ENCODE data around the gene SMIM11. TPM values are rescaled to one million over a fixed set of nuclear protein-coding genes. Genes with fewer than 3 reads are reported as not detected.
"Not testable (repeated sequence)": the region's sequence is repeated elsewhere in the genome, so short reads cannot be mapped to it uniquely, and the experiment has no call there.

Gene SMIM11
- 10 to 100 TPM; 17.7 to 21.1 TPM for total RNA-seq

DNA sequence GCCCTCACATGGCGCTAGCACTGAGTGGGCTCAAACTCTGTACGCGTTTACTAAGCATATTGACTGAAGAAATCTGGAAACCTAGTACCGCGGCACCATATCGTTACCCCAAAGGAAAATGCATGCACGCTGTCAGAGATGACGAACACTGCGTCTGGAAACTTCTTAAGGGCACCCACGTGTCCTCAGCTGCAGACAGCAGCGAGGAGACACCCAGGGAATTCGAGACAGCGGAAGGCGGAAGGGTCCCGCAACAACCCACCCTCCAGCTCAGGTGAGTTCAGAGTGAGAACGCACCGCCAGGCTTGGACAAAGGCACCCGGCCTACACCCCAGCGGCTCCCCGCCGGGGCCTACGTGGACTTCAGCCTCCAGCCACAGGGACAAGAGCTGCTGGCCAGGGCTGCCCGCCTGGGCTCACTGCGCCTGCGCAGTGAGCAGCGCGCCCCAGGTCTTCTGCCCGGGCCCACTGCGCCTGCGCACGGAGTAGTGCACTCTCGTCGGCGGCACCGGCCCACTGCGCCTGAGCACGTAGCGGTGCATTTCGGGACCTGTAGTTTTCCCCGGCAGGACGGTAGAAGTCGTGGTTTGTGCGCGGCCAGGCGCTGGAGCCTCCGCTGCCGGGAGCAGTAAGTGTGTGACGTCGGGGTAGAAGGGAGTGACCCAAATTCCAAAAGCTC lies at the start of gene SMIM11:
Gene SMIM11, plus strand, starts transcription at position 568 of the 679 bp plus-strand sequence. CDS start 3,998 bp downstream, outside the sequence.
- H3K9me3 Mint-ChIP-seq; H3K36me3 Mint-ChIP-seq (ENCODE audit: low read depth); POLR2A ChIA-PET; H3K4me3 Mint-ChIP-seq; DNase-seq; H3K4me1 Mint-ChIP-seq; H3K27ac Mint-ChIP-seq; H3K27me3 Mint-ChIP-seq; CTCF ChIA-PET: not testable (repeated sequence)

DNA sequence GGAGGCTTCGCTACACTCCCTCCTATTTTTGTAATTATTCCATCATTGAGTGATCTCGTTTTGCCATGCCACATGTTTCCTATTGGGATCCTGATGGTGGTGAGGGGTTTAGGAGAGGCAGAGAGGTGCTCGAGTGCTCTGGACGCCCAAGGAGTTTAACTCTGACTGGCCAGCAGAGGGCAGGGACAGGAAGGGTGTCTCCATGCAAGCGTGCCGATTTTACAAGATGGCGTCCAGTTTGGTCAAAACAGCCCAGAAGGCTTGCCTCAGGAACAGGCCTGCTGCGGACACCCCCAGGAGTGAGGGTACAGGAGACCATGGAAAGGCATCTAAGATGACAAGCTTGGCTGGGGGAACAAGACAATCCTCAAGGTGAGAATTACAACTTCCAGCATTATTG lies 45.3 kb upstream of the SMIM11 start:
- no peak overlapping the region for H3K27ac Mint-ChIP-seq
- CTCF ChIA-PET = no interaction called here
- POLR2A ChIA-PET = no interaction called here

GRCh38 chr21:34331726-34332125 lies 43.6 kb upstream of the SMIM11 start:
- CTCF ChIA-PET = no interaction called here

More for the DNA sequence above, 45.3 kb upstream of the SMIM11 start:
- no peaks in the 10 kb centered on the region for H3K4me1 Mint-ChIP-seq
- peaks cover 9% of the 10 kb centered on the region for H3K9me3 Mint-ChIP-seq
- no peaks in the 10 kb centered on the region for H3K36me3 Mint-ChIP-seq (ENCODE audit: low read depth)
- no peak overlapping the region for H3K4me3 Mint-ChIP-seq
- peaks cover 6% of the 10 kb centered on the region for H3K27me3 Mint-ChIP-seq
- no peak for DNase-seq

GRCh38 chr21:34332347-34332746 lies 43.0 kb upstream of the SMIM11 start:
- POLR2A ChIA-PET = no interaction called here
- peaks cover 9% of the 10 kb centered on the region for H3K9me3 Mint-ChIP-seq
- no peak for DNase-seq
- peaks cover 2% of the 10 kb centered on the region for H3K27me3 Mint-ChIP-seq
- CTCF ChIA-PET = no interaction called here
- no peaks in the 10 kb centered on the region for H3K4me1 Mint-ChIP-seq
- H3K36me3 Mint-ChIP-seq (ENCODE audit: low read depth) = no peaks in the 10 kb centered on the region
- H3K4me3 Mint-ChIP-seq = no peak overlapping the region
- no peak overlapping the region for H3K27ac Mint-ChIP-seq

More at GRCh38 chr21:34331726-34332125, 43.6 kb upstream of the SMIM11 start:
- DNase-seq = no peak
- Mint-ChIP-seq H3K4me3 (no peak overlapping the region), H3K27ac (no peak overlapping the region), H3K4me1 (no peaks in the 10 kb centered on the region), H3K27me3 (peaks cover 3% of the 10 kb centered on the region), H3K36me3 (ENCODE audit: low read depth) (no peaks in the 10 kb centered on the region), H3K9me3 (peaks cover 9% of the 10 kb centered on the region)
- POLR2A ChIA-PET = no interaction called here

- no peak for DNase-seq
- Mint-ChIP-seq H3K27ac (no peak overlapping the region), H3K4me1 (no peaks in the 10 kb centered on the region), H3K4me3 (no peak overlapping the region), H3K27me3 (no peaks in the 10 kb centered on the region), H3K9me3 (peaks cover 9% of the 10 kb centered on the region), H3K36me3 (ENCODE audit: low read depth) (no peaks in the 10 kb centered on the region)
- CTCF ChIA-PET = interaction anchor here (0.8 to 1.7 kb wide), 3 partner anchors 15 to 409 kb away, joined by 3 to 5 read pairs (median 3); no protein-coding TSS in a partner anchor
- POLR2A ChIA-PET = no interaction called here
Measured at GRCh38 chr21:34333121-34333739, 42.1 kb upstream of the SMIM11 start.

- no peak for DNase-seq
- ChIA-PET POLR2A (no interaction called here), CTCF (no interaction called here)
- H3K4me3 Mint-ChIP-seq = no peak overlapping the region
- no peaks in the 10 kb centered on the region for H3K4me1 Mint-ChIP-seq
- no peaks in the 10 kb centered on the region for H3K36me3 Mint-ChIP-seq (ENCODE audit: low read depth)
- no peak overlapping the region for H3K27ac Mint-ChIP-seq
- no peaks in the 10 kb centered on the region for H3K27me3 Mint-ChIP-seq
- no peaks in the 10 kb centered on the region for H3K9me3 Mint-ChIP-seq
Measured at GRCh38 chr21:34335316-34335715, 40.0 kb upstream of the SMIM11 start.

DNA sequence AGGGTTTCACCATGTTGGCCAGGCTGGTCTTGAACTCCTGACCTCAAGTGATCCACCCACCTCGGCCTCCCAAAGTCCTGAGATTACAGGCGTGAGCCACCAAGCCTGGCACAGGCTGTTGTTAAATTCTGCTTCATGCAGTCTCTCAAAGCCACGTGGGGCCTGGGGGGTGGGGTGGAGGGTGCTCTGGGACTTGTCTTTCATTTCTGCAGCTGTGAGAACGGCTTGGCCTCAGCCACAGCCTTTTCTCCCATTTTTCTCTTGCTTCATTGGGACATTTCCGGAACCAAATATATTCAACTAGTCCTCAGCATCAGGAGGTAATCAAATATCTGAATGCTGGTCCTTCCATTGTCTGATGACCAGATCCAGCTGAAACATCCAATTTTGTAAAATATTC lies 39.1 kb upstream of the SMIM11 start:
- H3K4me3 Mint-ChIP-seq = no peak overlapping the region
- POLR2A ChIA-PET = no interaction called here
- no peak for DNase-seq
- H3K27ac Mint-ChIP-seq = no peak overlapping the region
- no peaks in the 10 kb centered on the region for H3K9me3 Mint-ChIP-seq
- H3K4me1 Mint-ChIP-seq = peaks cover 3% of the 10 kb centered on the region
- H3K36me3 Mint-ChIP-seq (ENCODE audit: low read depth) = no peaks in the 10 kb centered on the region
- H3K27me3 Mint-ChIP-seq = no peaks in the 10 kb centered on the region
- CTCF ChIA-PET = interaction anchor here (2.3 kb wide), 1 partner anchor 11 kb away, joined by 13 read pairs; no protein-coding TSS in a partner anchor

GRCh38 chr21:34336756-34337391 lies 38.4 kb upstream of the SMIM11 start:
- H3K9me3 Mint-ChIP-seq = no peaks in the 10 kb centered on the region
- no peaks in the 10 kb centered on the region for H3K36me3 Mint-ChIP-seq (ENCODE audit: low read depth)
- ChIA-PET POLR2A (no interaction called here), CTCF (interaction anchor here (2.3 kb wide), 1 partner anchor 11 kb away, joined by 13 read pairs; no protein-coding TSS in a partner anchor)
- H3K27ac Mint-ChIP-seq = no peak overlapping the region
- no peak overlapping the region for H3K4me3 Mint-ChIP-seq
- peaks cover 3% of the 10 kb centered on the region for H3K4me1 Mint-ChIP-seq
- no peak for DNase-seq
- no peaks in the 10 kb centered on the region for H3K27me3 Mint-ChIP-seq

DNA sequence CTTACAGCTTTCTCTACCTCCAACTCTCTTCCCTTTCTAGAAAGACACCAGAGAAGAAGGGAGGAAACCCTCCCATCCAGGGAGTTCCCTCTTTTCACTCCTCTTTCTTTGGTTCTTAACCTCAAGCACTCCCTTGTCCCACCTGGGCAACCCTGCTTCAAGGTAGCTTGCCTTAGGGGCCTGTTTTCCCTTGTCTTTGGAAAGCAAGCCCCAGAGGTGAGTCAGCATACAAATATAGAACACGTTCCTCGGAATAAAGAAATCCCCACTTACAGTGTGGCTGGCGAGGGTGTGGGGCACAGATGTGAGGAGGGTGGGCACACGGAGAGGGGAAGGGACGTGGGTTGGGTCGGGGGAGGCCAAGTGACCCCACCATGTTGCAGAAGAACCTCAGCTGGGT lies 37.6 kb upstream of the SMIM11 start:
- Mint-ChIP-seq H3K36me3 (ENCODE audit: low read depth) (no peaks in the 10 kb centered on the region), H3K27ac (no peak overlapping the region), H3K4me3 (no peak overlapping the region), H3K4me1 (peaks cover 3% of the 10 kb centered on the region), H3K27me3 (no peaks in the 10 kb centered on the region), H3K9me3 (no peaks in the 10 kb centered on the region)
- ChIA-PET POLR2A (no interaction called here), CTCF (interaction anchor here (2.3 kb wide), 1 partner anchor 10 kb away, joined by 13 read pairs; no protein-coding TSS in a partner anchor)
- no peak for DNase-seq

DNA sequence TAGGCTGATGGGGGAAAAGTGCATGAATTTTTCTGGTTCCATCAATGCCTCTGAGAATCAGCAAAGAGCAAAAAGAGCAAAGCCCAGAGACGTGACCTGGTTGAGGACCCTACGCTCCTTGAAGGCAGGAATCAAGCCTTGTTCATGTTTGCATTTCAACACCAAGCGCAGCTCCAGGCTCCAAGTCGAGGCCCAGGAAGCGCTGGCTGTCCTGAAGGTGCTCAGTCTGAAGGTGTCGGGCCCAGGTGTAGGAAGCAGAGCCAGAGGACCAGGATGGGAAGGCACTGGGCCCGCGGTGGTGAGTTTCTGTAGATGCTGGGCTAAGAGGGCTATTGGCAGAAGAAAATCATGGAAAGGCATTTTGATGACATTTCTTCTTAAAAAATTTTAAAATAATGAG lies 37.1 kb upstream of the SMIM11 start:
- peaks cover 3% of the 10 kb centered on the region for H3K4me1 Mint-ChIP-seq
- H3K27me3 Mint-ChIP-seq = no peaks in the 10 kb centered on the region
- no peak overlapping the region for H3K4me3 Mint-ChIP-seq
- no peak overlapping the region for H3K27ac Mint-ChIP-seq
- DNase-seq = no peak
- ChIA-PET CTCF (interaction anchor here (2.3 kb wide), 1 partner anchor 9 kb away, joined by 13 read pairs; no protein-coding TSS in a partner anchor), POLR2A (no interaction called here)
- no peaks in the 10 kb centered on the region for H3K9me3 Mint-ChIP-seq
- H3K36me3 Mint-ChIP-seq (ENCODE audit: low read depth) = no peaks in the 10 kb centered on the region

GRCh38 chr21:34340061-34340460 lies 35.2 kb upstream of the SMIM11 start:
- CTCF ChIA-PET = interaction anchor here (1.1 kb wide), 1 partner anchor 22 kb away, joined by 5 read pairs; no protein-coding TSS in a partner anchor
- no peak overlapping the region for H3K27ac Mint-ChIP-seq
- H3K4me1 Mint-ChIP-seq = peaks cover 3% of the 10 kb centered on the region
- H3K9me3 Mint-ChIP-seq = no peaks in the 10 kb centered on the region
- POLR2A ChIA-PET = no interaction called here
- H3K4me3 Mint-ChIP-seq = no peak overlapping the region
- DNase-seq = no peak
- no peaks in the 10 kb centered on the region for H3K36me3 Mint-ChIP-seq (ENCODE audit: low read depth)
- no peaks in the 10 kb centered on the region for H3K27me3 Mint-ChIP-seq

GRCh38 chr21:34342476-34342875 lies 32.8 kb upstream of the SMIM11 start:
- ChIA-PET CTCF (interaction anchor here (0.7 to 2.0 kb wide), 2 partner anchors 12 to 184 kb away, joined by 3 to 5 read pairs; no protein-coding TSS in a partner anchor), POLR2A (no interaction called here)
- Mint-ChIP-seq H3K4me3 (no peak overlapping the region), H3K27ac (no peak overlapping the region), H3K27me3 (no peaks in the 10 kb centered on the region), H3K4me1 (peaks cover 4% of the 10 kb centered on the region), H3K9me3 (no peaks in the 10 kb centered on the region), H3K36me3 (ENCODE audit: low read depth) (no peaks in the 10 kb centered on the region)
- no peak for DNase-seq

- peaks cover 9% of the 10 kb centered on the region for H3K4me1 Mint-ChIP-seq
- no peak overlapping the region for H3K27ac Mint-ChIP-seq
- ChIA-PET CTCF (interaction anchor here (0.7 to 2.0 kb wide), 2 partner anchors 11 to 428 kb away, joined by 3 to 5 read pairs; partner anchors contain the start of gene ATP5PO), POLR2A (no interaction called here)
- no peak overlapping the region for H3K4me3 Mint-ChIP-seq
- H3K27me3 Mint-ChIP-seq = no peaks in the 10 kb centered on the region
- H3K9me3 Mint-ChIP-seq = no peaks in the 10 kb centered on the region
- no peak for DNase-seq
- no peaks in the 10 kb centered on the region for H3K36me3 Mint-ChIP-seq (ENCODE audit: low read depth)
Measured at GRCh38 chr21:34343347-34343746, 32.0 kb upstream of the SMIM11 start.

All from activated CD4-positive, alpha-beta T cell treated with anti-CD3 and anti-CD28 coated beads, Interleukin-2, amount 10 ng/mL, durations not matched to agents 7 days and 5 days (primary cell).